ENCODE data around the gene SH2D2A. TPM values are rescaled to one million over a fixed set of nuclear protein-coding genes. Genes with fewer than 3 reads are reported as not detected.

SH2D2A gene
- total RNA-seq, 2 experiments from 2014 or later = 2.1 to 5.8 TPM

GRCh38 chr1:156857532-156857931 lies 40.9 kb upstream of the SH2D2A start:
- no peaks in the 10 kb centered on the region for H3K36me3 ChIP-seq (ENCODE audit: insufficient read depth, low read length)
- no peak overlapping the region for H3K4me2 ChIP-seq (ENCODE audit: low read length)
- ChIA-PET POLR2A (interaction anchor here (0.7 to 0.8 kb wide), 2 partner anchors 81 to 85 kb away, joined by 3 to 4 read pairs; no protein-coding TSS in a partner anchor), CTCF (ENCODE audit: unreplicated experiment) (no interaction called here)
- intact Hi-C loops (cut with micrococcal nuclease; ENCODE audit: unreplicated experiment) = no loop called here
- no peak overlapping the region for H3K4me3 ChIP-seq (ENCODE audit: low read depth, low read length, poor library complexity, severe bottlenecking)
- no peaks in the 10 kb centered on the region for H3K9me3 ChIP-seq (ENCODE audit: low read length)
- no peak for TF ChIP-seq EZH2phosphoT487 (IDR thresholded peaks at IDR 0.05; ENCODE audit: borderline replicate concordance, low read depth, low read length)
- TF ChIP-seq, protein P1, sequence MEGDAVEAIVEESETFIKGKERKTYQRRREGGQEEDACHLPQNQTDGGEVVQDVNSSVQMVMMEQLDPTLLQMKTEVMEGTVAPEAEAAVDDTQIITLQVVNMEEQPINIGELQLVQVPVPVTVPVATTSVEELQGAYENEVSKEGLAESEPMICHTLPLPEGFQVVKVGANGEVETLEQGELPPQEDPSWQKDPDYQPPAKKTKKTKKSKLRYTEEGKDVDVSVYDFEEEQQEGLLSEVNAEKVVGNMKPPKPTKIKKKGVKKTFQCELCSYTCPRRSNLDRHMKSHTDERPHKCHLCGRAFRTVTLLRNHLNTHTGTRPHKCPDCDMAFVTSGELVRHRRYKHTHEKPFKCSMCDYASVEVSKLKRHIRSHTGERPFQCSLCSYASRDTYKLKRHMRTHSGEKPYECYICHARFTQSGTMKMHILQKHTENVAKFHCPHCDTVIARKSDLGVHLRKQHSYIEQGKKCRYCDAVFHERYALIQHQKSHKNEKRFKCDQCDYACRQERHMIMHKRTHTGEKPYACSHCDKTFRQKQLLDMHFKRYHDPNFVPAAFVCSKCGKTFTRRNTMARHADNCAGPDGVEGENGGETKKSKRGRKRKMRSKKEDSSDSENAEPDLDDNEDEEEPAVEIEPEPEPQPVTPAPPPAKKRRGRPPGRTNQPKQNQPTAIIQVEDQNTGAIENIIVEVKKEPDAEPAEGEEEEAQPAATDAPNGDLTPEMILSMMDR (conservative IDR thresholded peaks at IDR 0.05; ENCODE audit: low read length) = no peak
- H3K27ac ChIP-seq (ENCODE audit: low read depth, low read length, poor library complexity, severe bottlenecking) = no peak overlapping the region
- H3K79me2 ChIP-seq (ENCODE audit: insufficient read depth, low read depth, low read length) = no peaks in the 10 kb centered on the region
- DNase-seq (ENCODE audit: low spot score) = no peak
- no peak overlapping the region for H2AFZ ChIP-seq (ENCODE audit: low read length)
- BruUV-seq (replicated peaks) = no TSS peak
- H4K20me1 ChIP-seq (ENCODE audit: insufficient read depth, low read length) = no peaks in the 10 kb centered on the region
- H3K4me1 ChIP-seq (ENCODE audit: insufficient read depth, low read length, poor library complexity, severe bottlenecking) = peaks cover 4% of the 10 kb centered on the region
- no peaks in the 10 kb centered on the region for H3K9me2 ChIP-seq (ENCODE audit: insufficient read depth, low read length)

- no TSS peak for BruUV-seq (replicated peaks)
- H3K9me2 ChIP-seq (ENCODE audit: insufficient read depth, low read length) = no peaks in the 10 kb centered on the region
- TF ChIP-seq, protein P1 (conservative IDR thresholded peaks at IDR 0.05; ENCODE audit: low read length) = no peak
- TF ChIP-seq EZH2phosphoT487 (IDR thresholded peaks at IDR 0.05; ENCODE audit: borderline replicate concordance, low read depth, low read length) = no peak
- no peaks in the 10 kb centered on the region for H3K79me2 ChIP-seq (ENCODE audit: insufficient read depth, low read depth, low read length)
- H3K4me3 ChIP-seq (ENCODE audit: low read depth, low read length, poor library complexity, severe bottlenecking) = no peak overlapping the region
- H3K9me3 ChIP-seq (ENCODE audit: low read length) = no peaks in the 10 kb centered on the region
- no peak for DNase-seq (ENCODE audit: low spot score)
- no peak overlapping the region for H3K4me2 ChIP-seq (ENCODE audit: low read length)
- intact Hi-C loops (cut with micrococcal nuclease; ENCODE audit: unreplicated experiment) = no loop called here
- peaks cover 4% of the 10 kb centered on the region for H3K4me1 ChIP-seq (ENCODE audit: insufficient read depth, low read length, poor library complexity, severe bottlenecking)
- no peak overlapping the region for H2AFZ ChIP-seq (ENCODE audit: low read length)
- no peaks in the 10 kb centered on the region for H3K36me3 ChIP-seq (ENCODE audit: insufficient read depth, low read length)
- H4K20me1 ChIP-seq (ENCODE audit: insufficient read depth, low read length) = no peaks in the 10 kb centered on the region
- ChIA-PET CTCF (ENCODE audit: unreplicated experiment) (no interaction called here), POLR2A (interaction anchor here (1.0 kb wide), 1 partner anchor 15 kb away, joined by 4 read pairs; no protein-coding TSS in a partner anchor)
- no peak overlapping the region for H3K27ac ChIP-seq (ENCODE audit: low read depth, low read length, poor library complexity, severe bottlenecking)
Observed at GRCh38 chr1:156856282-156856785, 39.7 kb upstream of the SH2D2A start.

- no peak overlapping the region for H3K4me3 ChIP-seq (ENCODE audit: low read depth, low read length, poor library complexity, severe bottlenecking)
- H3K9me3 ChIP-seq (ENCODE audit: low read length) = no peaks in the 10 kb centered on the region
- no peak overlapping the region for H3K4me2 ChIP-seq (ENCODE audit: low read length)
- no peaks in the 10 kb centered on the region for H3K36me3 ChIP-seq (ENCODE audit: insufficient read depth, low read length)
- TF ChIP-seq EZH2phosphoT487 (IDR thresholded peaks at IDR 0.05; ENCODE audit: borderline replicate concordance, low read depth, low read length) = no peak
- TF ChIP-seq, protein P1 (conservative IDR thresholded peaks at IDR 0.05; ENCODE audit: low read length) = no peak
- no peak overlapping the region for H2AFZ ChIP-seq (ENCODE audit: low read length)
- intact Hi-C loops (cut with micrococcal nuclease; ENCODE audit: unreplicated experiment) = no loop called here
- H3K27ac ChIP-seq (ENCODE audit: low read depth, low read length, poor library complexity, severe bottlenecking) = no peak overlapping the region
- CTCF ChIA-PET (ENCODE audit: unreplicated experiment) = no interaction called here
- no peaks in the 10 kb centered on the region for H3K79me2 ChIP-seq (ENCODE audit: insufficient read depth, low read depth, low read length)
- no peaks in the 10 kb centered on the region for H3K4me1 ChIP-seq (ENCODE audit: insufficient read depth, low read length, poor library complexity, severe bottlenecking)
- BruUV-seq (replicated peaks) = no TSS peak
- no peaks in the 10 kb centered on the region for H3K9me2 ChIP-seq (ENCODE audit: insufficient read depth, low read length)
- no peaks in the 10 kb centered on the region for H4K20me1 ChIP-seq (ENCODE audit: insufficient read depth, low read length)
- POLR2A ChIA-PET = interaction anchor here (0.6 to 0.7 kb wide), 2 partner anchors 58 to 136 kb away, joined by 3 to 4 read pairs; no protein-coding TSS in a partner anchor
- DNase-seq (ENCODE audit: low spot score) = no peak
Observed at GRCh38 chr1:156854634-156855033, 38.0 kb upstream of the SH2D2A start.
